MM.1S (cell line): ENCODE results near the gene IGFBP1.

Experiments used
- DNase-seq: peaks from one replicate; pipeline ENCODE4 v3.0.0-alpha.2; 2015
- H2AFZ ChIP-seq: fragments of 300-600 bp; sonication (generic); 2 replicates; pipeline ENCODE4 v1.6.0; 2016; ENCODE audit warnings: antibody characterized with exemption, low read length
- H3F3A ChIP-seq: fragments of 300-600 bp; sonication (generic); 2 replicates; pipeline ENCODE4 v1.6.1; 2016; ENCODE audit warnings: mild to moderate bottlenecking, antibody characterized with exemption, low read length, moderate library complexity, mixed read lengths; ENCODE audit not compliant: insufficient read depth
- H3K27ac ChIP-seq: fragments of 300-600 bp; sonication (generic); 2 replicates; pipeline ENCODE4 v1.5.1; 2016; ENCODE audit warnings: mild to moderate bottlenecking, low read length
- H3K27me3 ChIP-seq: fragments of 300-600 bp; sonication (generic); replicated peaks from 2 replicates; pipeline ENCODE4 v1.6.0; 2016; ENCODE audit warnings: low read length; ENCODE audit not compliant: insufficient read depth
- H3K36me3 ChIP-seq: fragments of 300-600 bp; sonication (generic); replicated peaks from 2 replicates; pipeline ENCODE4 v1.6.1; 2016; ENCODE audit warnings: mild to moderate bottlenecking, low read length, mixed read lengths; ENCODE audit not compliant: insufficient read depth
- H3K4me1 ChIP-seq: fragments of 300-600 bp; sonication (generic); 2 replicates; pipeline ENCODE4 v1.6.1; 2016; ENCODE audit warnings: low read length, mixed read lengths
- H3K4me2 ChIP-seq: fragments of 300-600 bp; sonication (generic); 2 replicates; pipeline ENCODE4 v1.6.0; 2016; ENCODE audit warnings: low read depth, low read length
- H3K4me3 ChIP-seq: fragments of 300-600 bp; sonication (generic); 2 replicates; pipeline ENCODE4 v1.5.1; 2016; ENCODE audit warnings: low read length, mixed read lengths
- H3K79me2 ChIP-seq: fragments of 300-600 bp; sonication (generic); 2 replicates; pipeline ENCODE4 v1.6.1; 2016; ENCODE audit warnings: mixed run types, low read length, mixed read lengths
- H3K9ac ChIP-seq: fragments of 300-600 bp; sonication (generic); 2 replicates; pipeline ENCODE4 v1.6.1; 2016; ENCODE audit warnings: low read length, mixed read lengths
- H3K9me2 ChIP-seq: fragments of 300-600 bp; sonication (generic); replicated peaks from 2 replicates; pipeline ENCODE4 v1.6.1; 2016; ENCODE audit warnings: mild to moderate bottlenecking, low read length, mixed read lengths; ENCODE audit not compliant: insufficient read depth
- H3K9me3 ChIP-seq: fragments of 300-600 bp; sonication (generic); replicated peaks from 2 replicates; pipeline ENCODE4 v1.6.1; 2016; ENCODE audit warnings: mild to moderate bottlenecking, low read length, mixed read lengths; ENCODE audit not compliant: insufficient read depth
- H4K20me1 ChIP-seq: fragments of 300-600 bp; sonication (generic); 2 replicates; pipeline ENCODE4 v1.6.1; 2016; ENCODE audit warnings: mild to moderate bottlenecking, low read length, moderate library complexity, mixed read lengths; ENCODE audit not compliant: insufficient read depth
- EZH2 ChIP-seq: fragments of 300-600 bp; sonication (generic); optimal IDR thresholded peaks from 2 replicates; pipeline ENCODE3; 2017; ENCODE audit warnings: low read depth, mild to moderate bottlenecking, antibody characterized with exemption, low read length, mixed read lengths
- EZH2phosphoT487 ChIP-seq: fragments of 300-600 bp; sonication (generic); IDR thresholded peaks from 2 replicates; pipeline ENCODE4 v1.6.1; 2018; ENCODE audit warnings: antibody characterized with exemption, low read length
- TF ChIP-seq, protein P1 (sequence below): fragments of 300-600 bp; sonication (generic); IDR thresholded peaks from 2 replicates; pipeline ENCODE4 v1.5.1; 2016; ENCODE audit warnings: antibody characterized with exemption, low read length, mixed read lengths

IGFBP1 gene

DNA sequence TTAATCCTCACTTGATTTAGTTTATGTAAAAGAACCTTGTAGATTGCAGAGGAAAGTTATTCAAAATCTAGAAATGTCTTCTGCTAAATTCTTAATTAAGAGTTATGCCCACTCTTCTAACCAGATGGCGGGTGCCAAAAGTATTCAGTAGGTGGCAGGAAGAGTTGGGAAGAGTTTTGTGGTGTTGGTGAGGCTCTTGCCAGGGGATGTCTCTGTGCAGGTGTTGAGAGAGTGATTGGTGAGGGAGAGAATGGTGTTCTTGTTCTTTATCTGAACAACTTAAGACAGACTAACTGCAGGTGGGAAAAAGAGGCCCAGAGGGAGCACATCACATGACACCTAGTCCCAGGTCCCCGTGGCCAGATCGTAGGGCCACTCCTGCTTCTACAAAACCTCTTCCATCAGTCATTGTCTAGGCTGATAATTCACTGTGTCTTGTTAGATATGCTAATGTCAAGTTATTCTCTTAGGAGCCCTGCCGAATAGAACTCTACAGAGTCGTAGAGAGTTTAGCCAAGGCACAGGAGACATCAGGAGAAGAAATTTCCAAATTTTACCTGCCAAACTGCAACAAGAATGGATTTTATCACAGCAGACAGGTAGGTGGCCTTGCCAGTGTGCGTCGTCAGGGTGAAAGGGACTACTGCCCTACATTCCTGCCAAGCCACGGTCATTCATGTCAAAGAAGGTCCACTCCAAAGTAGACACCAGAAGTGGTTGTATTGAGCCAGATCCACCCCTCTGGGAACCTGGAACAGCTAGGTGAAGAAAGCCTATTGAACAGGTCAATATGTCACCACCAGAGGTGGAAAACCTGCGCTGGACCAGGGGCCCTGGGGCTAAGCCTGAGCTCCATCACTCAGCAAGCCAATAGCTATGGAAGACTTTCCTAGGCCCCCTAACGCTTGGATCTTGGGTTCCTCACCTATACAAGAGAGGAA, 3.4 kb downstream of the IGFBP1 start:
- Histone ChIP-seq H3K36me3 (no peaks in the 10 kb centered on the region), H4K20me1 (no peaks in the 10 kb centered on the region), H3K27ac (no peak overlapping the region), H3K27me3 (no peaks in the 10 kb centered on the region), H3F3A (no peaks in the 10 kb centered on the region), H3K9me2 (no peaks in the 10 kb centered on the region), H3K9me3 (no peaks in the 10 kb centered on the region), H2AFZ (no peak overlapping the region), H3K9ac (no peak overlapping the region), H3K4me1 (no peaks in the 10 kb centered on the region), H3K4me2 (no peak overlapping the region), H3K79me2 (no peaks in the 10 kb centered on the region), H3K4me3 (no peak overlapping the region)
- no peak for DNase-seq
- TF ChIP-seq EZH2phosphoT487 (no peak), EZH2 (no peak)
- TF ChIP-seq, protein P1, sequence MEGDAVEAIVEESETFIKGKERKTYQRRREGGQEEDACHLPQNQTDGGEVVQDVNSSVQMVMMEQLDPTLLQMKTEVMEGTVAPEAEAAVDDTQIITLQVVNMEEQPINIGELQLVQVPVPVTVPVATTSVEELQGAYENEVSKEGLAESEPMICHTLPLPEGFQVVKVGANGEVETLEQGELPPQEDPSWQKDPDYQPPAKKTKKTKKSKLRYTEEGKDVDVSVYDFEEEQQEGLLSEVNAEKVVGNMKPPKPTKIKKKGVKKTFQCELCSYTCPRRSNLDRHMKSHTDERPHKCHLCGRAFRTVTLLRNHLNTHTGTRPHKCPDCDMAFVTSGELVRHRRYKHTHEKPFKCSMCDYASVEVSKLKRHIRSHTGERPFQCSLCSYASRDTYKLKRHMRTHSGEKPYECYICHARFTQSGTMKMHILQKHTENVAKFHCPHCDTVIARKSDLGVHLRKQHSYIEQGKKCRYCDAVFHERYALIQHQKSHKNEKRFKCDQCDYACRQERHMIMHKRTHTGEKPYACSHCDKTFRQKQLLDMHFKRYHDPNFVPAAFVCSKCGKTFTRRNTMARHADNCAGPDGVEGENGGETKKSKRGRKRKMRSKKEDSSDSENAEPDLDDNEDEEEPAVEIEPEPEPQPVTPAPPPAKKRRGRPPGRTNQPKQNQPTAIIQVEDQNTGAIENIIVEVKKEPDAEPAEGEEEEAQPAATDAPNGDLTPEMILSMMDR = no peak

DNA sequence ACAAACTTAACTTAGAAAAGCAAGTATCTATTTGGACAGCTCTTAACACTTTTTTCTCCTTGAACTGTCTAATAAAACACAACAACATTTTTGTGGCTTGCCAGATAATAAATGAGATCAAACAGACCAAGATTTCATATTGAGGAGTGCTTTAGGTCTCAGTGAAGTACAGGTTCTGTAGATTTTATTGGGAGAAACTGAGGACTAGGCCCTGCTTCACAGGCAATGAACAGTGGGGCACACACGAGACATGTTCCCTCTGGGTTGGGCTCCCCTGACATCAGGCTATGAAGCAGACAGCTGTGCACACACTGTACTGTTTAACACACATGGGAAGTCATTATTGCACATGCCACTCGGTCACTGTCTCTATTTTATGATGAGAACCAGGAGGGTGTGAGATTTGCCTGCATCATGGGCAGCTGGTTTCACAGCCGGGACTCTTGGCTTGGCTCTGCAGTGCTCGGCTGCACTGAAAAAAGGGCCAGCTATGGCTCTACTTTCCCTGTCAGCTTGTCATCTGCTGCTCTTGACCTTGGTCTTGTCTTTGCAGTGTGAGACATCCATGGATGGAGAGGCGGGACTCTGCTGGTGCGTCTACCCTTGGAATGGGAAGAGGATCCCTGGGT, 4.2 kb downstream of the IGFBP1 start:
- no peaks in the 10 kb centered on the region for H4K20me1 ChIP-seq
- no peak for TF ChIP-seq EZH2phosphoT487
- TF ChIP-seq EZH2 = no peak
- TF ChIP-seq, protein P1 = no peak
- no peaks in the 10 kb centered on the region for H3K27me3 ChIP-seq
- H3K4me3 ChIP-seq = no peak overlapping the region
- DNase-seq = no peak
- H3F3A ChIP-seq = no peaks in the 10 kb centered on the region
- no peaks in the 10 kb centered on the region for H3K9me3 ChIP-seq
- no peak overlapping the region for H3K27ac ChIP-seq
- H3K4me1 ChIP-seq = no peaks in the 10 kb centered on the region
- no peaks in the 10 kb centered on the region for H3K79me2 ChIP-seq
- H3K9ac ChIP-seq = no peak overlapping the region
- H3K36me3 ChIP-seq = no peaks in the 10 kb centered on the region
- H3K9me2 ChIP-seq = no peaks in the 10 kb centered on the region
- no peak overlapping the region for H2AFZ ChIP-seq
- no peak overlapping the region for H3K4me2 ChIP-seq

DNA sequence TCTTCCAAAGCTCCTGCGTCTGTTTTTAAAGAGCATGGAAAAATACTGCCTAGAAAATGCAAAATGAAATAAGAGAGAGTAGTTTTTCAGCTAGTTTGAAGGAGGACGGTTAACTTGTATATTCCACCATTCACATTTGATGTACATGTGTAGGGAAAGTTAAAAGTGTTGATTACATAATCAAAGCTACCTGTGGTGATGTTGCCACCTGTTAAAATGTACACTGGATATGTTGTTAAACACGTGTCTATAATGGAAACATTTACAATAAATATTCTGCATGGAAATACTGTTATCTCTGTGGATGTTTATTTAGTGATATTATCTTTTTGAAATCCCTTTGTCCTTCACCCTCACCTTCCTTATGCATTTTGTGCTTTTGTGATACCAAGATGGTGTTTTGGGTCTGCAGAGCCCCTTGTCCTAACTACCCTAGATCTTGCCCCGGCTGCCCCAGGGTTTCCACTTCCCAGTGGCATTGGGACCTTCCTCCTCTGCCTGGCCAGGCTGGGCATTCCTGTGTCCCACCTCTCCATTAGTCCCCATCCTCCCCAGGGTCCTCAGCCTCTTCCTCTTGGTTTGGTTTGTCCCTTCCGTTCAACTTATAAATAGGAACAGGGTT, 5.2 kb downstream of the IGFBP1 start:
- Histone ChIP-seq H4K20me1 (no peaks in the 10 kb centered on the region), H2AFZ (no peak overlapping the region), H3K4me3 (no peak overlapping the region), H3K9me2 (no peaks in the 10 kb centered on the region), H3K79me2 (no peaks in the 10 kb centered on the region), H3K9me3 (no peaks in the 10 kb centered on the region), H3K9ac (no peak overlapping the region), H3K27ac (no peak overlapping the region), H3K4me1 (no peaks in the 10 kb centered on the region), H3K27me3 (no peaks in the 10 kb centered on the region), H3K4me2 (no peak overlapping the region), H3F3A (no peaks in the 10 kb centered on the region), H3K36me3 (no peaks in the 10 kb centered on the region)
- TF ChIP-seq EZH2phosphoT487 (no peak), EZH2 (no peak)
- TF ChIP-seq, protein P1 = no peak
- DNase-seq = no peak
